GM04504 (cell line): ENCODE results near the gene GRIP2.
"Not testable (repeated sequence)": the region's sequence is repeated elsewhere in the genome, so short reads cannot be mapped to it uniquely, and the experiment has no call there.

Experiments
- DNase-seq: peaks from one replicate; pipeline ENCODE4 v3.0.0-alpha.2; 2012; ENCODE audit warnings: low read depth

Gene GRIP2

GRCh38 chr3:14520967-14521366 is 19.2 kb downstream of the GRIP2 start:
- no peak for DNase-seq

- DNase-seq: no peak
Observed at GRCh38 chr3:14520149-14520548, 20.0 kb downstream of the GRIP2 start.

GRCh38 chr3:14519406-14519805 is 20.7 kb downstream of the GRIP2 start:
- DNase-seq: no peak

GRCh38 chr3:14518893-14519292 is 21.2 kb downstream of the GRIP2 start:
- DNase-seq: no peak

GRCh38 chr3:14518432-14518802 is 21.7 kb downstream of the GRIP2 start:
- no peak for DNase-seq

GRCh38 chr3:14517601-14518431 is 22.3 kb downstream of the GRIP2 start:
- no peak for DNase-seq

- DNase-seq: no peak
Observed at GRCh38 chr3:14516738-14517345, 23.3 kb downstream of the GRIP2 start.

GRCh38 chr3:14515526-14515925 is 24.6 kb downstream of the GRIP2 start:
- not testable (repeated sequence) for DNase-seq

- DNase-seq: no peak
Observed at GRCh38 chr3:14514323-14514720, 25.8 kb downstream of the GRIP2 start.

- DNase-seq: no peak
Observed at GRCh38 chr3:14513566-14514322, 26.4 kb downstream of the GRIP2 start.

GRCh38 chr3:14512942-14513327 is 27.2 kb downstream of the GRIP2 start:
- no peak for DNase-seq

- no peak for DNase-seq
Observed at GRCh38 chr3:14512281-14512941, 27.7 kb downstream of the GRIP2 start.

GRCh38 chr3:14511623-14512280 is 28.4 kb downstream of the GRIP2 start:
- DNase-seq: no peak

- DNase-seq: no peak
Observed at GRCh38 chr3:14510838-14511622, 29.1 kb downstream of the GRIP2 start.

- no peak for DNase-seq
Observed at GRCh38 chr3:14509796-14510100, 30.4 kb downstream of the GRIP2 start.

- DNase-seq: no peak
Observed at GRCh38 chr3:14508966-14509795, 31.0 kb downstream of the GRIP2 start.

GRCh38 chr3:14508505-14508819 is 31.7 kb downstream of the GRIP2 start:
- no peak for DNase-seq

GRCh38 chr3:14507757-14508504 is 32.2 kb downstream of the GRIP2 start:
- DNase-seq: no peak

GRCh38 chr3:14507305-14507741 is 32.8 kb downstream of the GRIP2 start:
- DNase-seq: no peak
